Neuronal stem cell (in vitro differentiated cells): ENCODE results near the gene PAK2. TPM values are rescaled to one million over a fixed set of nuclear protein-coding genes. Genes with fewer than 3 reads are reported as not detected.
A peak's percentile ranks its signal among the peaks of the same experiment; 100 is the strongest.

Source experiments
- DNase-seq: peaks from one replicate; pipeline ENCODE4 v3.0.0-alpha.2; 2013; ENCODE audit warnings: low spot score
- H2AFZ ChIP-seq: one replicate; pipeline ENCODE4 v1.6.1; 2013; ENCODE audit warnings: mild to moderate bottlenecking, low read length, inconsistent platforms
- H2AK5ac ChIP-seq: 2 replicates; pipeline ENCODE4 v1.6.1; 2013; ENCODE audit warnings: low read depth, mild to moderate bottlenecking, inconsistent platforms, low read length, moderate library complexity, mixed read lengths
- H2BK120ac ChIP-seq: 2 replicates; pipeline ENCODE4 v1.6.1; 2013; ENCODE audit warnings: low read depth, mild to moderate bottlenecking, inconsistent platforms, low read length, moderate library complexity, mixed read lengths
- H2BK12ac ChIP-seq: one replicate; pipeline ENCODE4 v1.6.1; 2013; ENCODE audit warnings: low read length, inconsistent platforms
- H2BK15ac ChIP-seq: 2 replicates; pipeline ENCODE4 v1.6.1; 2013; ENCODE audit warnings: mild to moderate bottlenecking, low read length, inconsistent platforms, mixed read lengths
- H2BK5ac ChIP-seq: one replicate; pipeline ENCODE4 v1.6.1; 2013; ENCODE audit warnings: inconsistent platforms, mild to moderate bottlenecking, low read length, moderate library complexity
- H3K14ac ChIP-seq: one replicate; pipeline ENCODE4 v1.6.1; 2013; ENCODE audit warnings: low read length, inconsistent platforms
- H3K18ac ChIP-seq: 2 replicates; pipeline ENCODE4 v1.6.1; 2013; ENCODE audit warnings: low read length, inconsistent platforms
- H3K23ac ChIP-seq: 2 replicates; pipeline ENCODE4 v1.6.1; 2013; ENCODE audit warnings: low read depth, mild to moderate bottlenecking, mixed read lengths, low read length, inconsistent platforms; ENCODE audit not compliant: poor library complexity
- H3K27ac ChIP-seq: replicated peaks from 3 replicates; pipeline ENCODE4 v1.5.1; 2013; ENCODE audit warnings: low read length, inconsistent platforms
- H3K27me3 ChIP-seq, 3 experiments: 2 replicates each; pipeline ENCODE4 v1.6.1; 2013; ENCODE audit warnings: low read length in 3 of 3, mild to moderate bottlenecking in 2 of 3, inconsistent platforms in 1 of 3, low read depth in 1 of 3, mixed read lengths in 1 of 3, moderate library complexity in 1 of 3; ENCODE audit not compliant: control insufficient read depth in 3 of 3, insufficient read depth in 3 of 3
- H3K36me3 ChIP-seq, 2 donors: replicated peaks in 1 of 2; 2 replicates each; pipeline ENCODE4 v1.6.1; 2013; ENCODE audit warnings: low read length in 2 of 2; ENCODE audit not compliant: control insufficient read depth in 2 of 2, insufficient read depth in 2 of 2
- H3K4ac ChIP-seq: 2 replicates; pipeline ENCODE4 v1.6.1; 2013; ENCODE audit warnings: inconsistent platforms, mild to moderate bottlenecking, low read length, moderate library complexity
- H3K4me1 ChIP-seq, 2 donors: 1 replicate in 1 of 2; 2 replicates in 1 of 2; pipeline ENCODE4 v1.6.1; 2013; ENCODE audit warnings: low read length in 2 of 2, low read depth in 1 of 2; ENCODE audit not compliant: control insufficient read depth in 2 of 2, insufficient read depth in 1 of 2
- H3K4me2 ChIP-seq: one replicate; pipeline ENCODE4 v1.6.1; 2013; ENCODE audit warnings: mild to moderate bottlenecking, low read length, inconsistent platforms; ENCODE audit not compliant: insufficient read depth, poor library complexity, severe bottlenecking
- H3K4me3 ChIP-seq, 2 donors: 2 replicates each; pipeline ENCODE4 v1.5.1; 2013; ENCODE audit warnings: low read length in 2 of 2, mild to moderate bottlenecking in 2 of 2, inconsistent platforms in 1 of 2, moderate library complexity in 1 of 2
- H3K79me1 ChIP-seq: one replicate; pipeline ENCODE4 v1.6.1; 2013; ENCODE audit warnings: low read depth, mild to moderate bottlenecking, inconsistent platforms, low read length, moderate library complexity
- H3K9ac ChIP-seq: one replicate; pipeline ENCODE4 v1.6.1; 2013; ENCODE audit warnings: mild to moderate bottlenecking, low read depth, low read length, inconsistent platforms; ENCODE audit not compliant: poor library complexity
- H3K9me3 ChIP-seq, 2 donors: replicated peaks in 1 of 2; 2 replicates each; pipeline versions ENCODE3 to v1.6.1; 2013; ENCODE audit warnings: low read length in 2 of 2, mild to moderate bottlenecking in 2 of 2, inconsistent platforms in 1 of 2, low read depth in 1 of 2, mixed read lengths in 1 of 2, moderate library complexity in 1 of 2; ENCODE audit not compliant: control insufficient read depth in 2 of 2, insufficient read depth in 1 of 2
- H4K8ac ChIP-seq: one replicate; pipeline ENCODE4 v1.6.1; 2013; ENCODE audit warnings: low read depth, mild to moderate bottlenecking, inconsistent platforms, low read length, moderate library complexity
- H4K91ac ChIP-seq: one replicate; pipeline ENCODE4 v1.6.1; 2013; ENCODE audit warnings: low read length, low read depth, mild to moderate bottlenecking, inconsistent platforms; ENCODE audit not compliant: poor library complexity
- WGBS, 2 donors: extraction: QIAGEN DNeasy Blood & Tissue Kit; methylation state at CpG; one replicate each; pipeline ENCODE4 v1.1.7; 2013; ENCODE audit warnings: missing lambda C conversion rate in 2 of 2, mixed read lengths in 1 of 2; ENCODE audit not compliant: insufficient read length in 2 of 2, insufficient replicate concordance in 1 of 2; ENCODE audit errors: extremely low coverage in 2 of 2; 5-methylcytosine and 5-hydroxymethylcytosine counted together
- polyA plus RNA-seq, 2 experiments: library from polyadenylated mRNA; stranded (reverse); fragments of 200-250 nt; gene quantifications; one replicate each; pipeline ENCODE4 v1.2.3, GENCODE V29; 2013

The PAK2 gene
- polyA plus RNA-seq (2013, experiment 1 of 2) = 42.9 TPM
- 43.9 TPM for polyA plus RNA-seq (2013, experiment 2 of 2)

DNA sequence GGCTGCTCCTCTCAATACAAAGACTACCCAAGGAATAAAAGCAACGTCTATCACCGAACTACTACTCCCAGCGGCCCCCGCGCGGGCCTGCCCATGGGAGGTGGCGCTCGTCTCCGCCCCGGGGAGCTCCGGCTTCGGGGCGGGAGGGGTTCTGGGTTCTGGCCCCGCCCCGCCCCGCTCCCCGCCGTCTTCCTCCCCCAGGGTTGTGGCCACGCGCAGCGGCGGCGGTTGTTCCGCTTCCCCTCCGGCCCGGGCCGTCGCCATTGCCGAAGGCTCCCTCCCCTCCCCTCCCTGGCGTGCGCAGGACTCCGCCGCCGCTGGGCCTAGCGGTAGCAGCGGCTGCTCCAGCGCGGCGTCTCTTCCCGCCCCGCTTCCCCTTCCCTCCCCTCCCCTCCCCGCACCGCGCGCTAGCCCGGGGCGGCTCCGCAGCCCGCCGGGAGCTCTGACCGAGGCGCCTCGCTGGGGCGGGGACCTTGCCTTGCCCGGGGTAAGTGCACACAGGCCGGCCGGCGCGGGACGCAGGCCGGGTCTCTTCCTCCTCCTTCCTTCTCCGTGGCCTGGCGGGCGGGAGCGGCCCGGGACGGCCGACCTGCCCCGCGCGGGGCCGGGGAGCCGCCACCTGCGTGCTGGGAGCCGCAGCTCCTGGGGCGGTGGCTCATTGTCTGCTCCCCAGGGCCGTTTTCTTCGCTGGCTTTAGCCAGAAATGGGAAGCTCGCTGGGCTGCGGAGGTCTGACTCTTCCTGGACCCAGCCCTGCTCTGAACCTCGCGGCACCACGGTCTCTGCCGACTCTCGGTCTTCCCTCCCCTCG lies at the start of gene PAK2:
PAK2 (plus strand) TSS at position 187 of the 810 bp plus-strand sequence. CDS start 42,790 bp downstream, outside the sequence.
- peak within 1 kb of the TSS; percentile 52 for H3K4me2 ChIP-seq
- peak within 1 kb of the TSS; percentile 95 for H2AFZ ChIP-seq
- peak within 1 kb of the TSS; percentile 95 for H3K9ac ChIP-seq
- H2BK12ac ChIP-seq = peak within 1 kb of the TSS; percentile 30
- H3K14ac ChIP-seq = peak within 1 kb of the TSS; percentile 97
- no peak within 1 kb of the TSS for H2AK5ac ChIP-seq
- no peak within 1 kb of the TSS for H2BK120ac ChIP-seq
- peaks cover 0 to 24% of the 10 kb centered on the region in 2 donors for H3K36me3 ChIP-seq
- peak; percentile 80 for DNase-seq
- peaks cover 0 to 4% of the 10 kb centered on the region in 2 donors for H3K4me1 ChIP-seq
- no peaks in the 10 kb centered on the region for H3K27me3 ChIP-seq
- peak within 1 kb of the TSS; percentile 95 for H2BK5ac ChIP-seq
- peak within 1 kb of the TSS; percentile 59 for H4K91ac ChIP-seq
- peak within 1 kb of the TSS; percentile 99 for H3K18ac ChIP-seq
- H3K27ac ChIP-seq = peak within 1 kb of the TSS; percentile 89
- peak within 1 kb of the TSS; percentile 94 to 97 for H3K4me3 ChIP-seq
- H3K4ac ChIP-seq = peak within 1 kb of the TSS; percentile 14
- peaks cover 3% of the 10 kb centered on the region for H3K79me1 ChIP-seq
- peak within 1 kb of the TSS; percentile 98 for H3K23ac ChIP-seq
- no CpG with 5 or more reads among the region's 86 CpGs for WGBS, 2 donors
- H4K8ac ChIP-seq = no peak within 1 kb of the TSS
- peaks cover 0 to 12% of the 10 kb centered on the region in 2 donors for H3K9me3 ChIP-seq
- H2BK15ac ChIP-seq = peak within 1 kb of the TSS; percentile 6

DNA sequence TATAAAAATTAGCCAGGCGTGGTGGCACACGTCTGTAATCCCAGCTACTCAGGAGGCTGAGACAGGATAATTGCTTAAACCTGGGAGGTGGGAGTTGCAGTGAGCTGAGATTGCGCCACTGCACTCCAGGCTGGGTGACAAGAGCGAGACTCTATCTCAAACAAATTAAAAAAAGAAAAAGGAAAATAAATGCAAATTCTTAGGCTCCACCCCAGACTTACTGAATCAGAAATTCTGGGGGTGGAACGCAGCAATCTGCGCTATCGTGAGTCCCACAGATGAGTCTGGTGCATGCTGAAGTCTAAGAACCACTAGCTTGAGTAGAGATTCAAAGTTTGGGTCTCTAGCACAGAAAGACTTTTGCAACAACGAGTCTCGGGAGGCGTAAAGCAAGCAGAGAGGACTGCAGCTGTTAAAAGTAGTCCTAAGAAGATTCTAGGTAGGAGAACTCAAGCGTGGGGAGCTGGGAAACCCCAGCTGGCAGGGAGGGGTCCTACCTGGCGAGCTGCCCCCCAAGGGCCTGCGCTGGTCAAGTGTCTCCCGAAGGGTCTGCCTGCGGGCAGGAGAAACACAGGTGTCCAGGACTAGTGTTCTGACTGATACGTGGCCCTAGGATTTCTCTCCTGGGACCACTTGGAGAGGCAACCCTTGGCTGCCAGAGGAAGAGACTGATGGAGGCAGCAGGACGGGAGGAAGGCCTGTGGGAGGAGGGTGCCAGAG lies 49.6 kb upstream of the PAK2 start:
- no peak overlapping the region for H2BK5ac ChIP-seq
- no peak overlapping the region for H3K23ac ChIP-seq
- H3K27me3 ChIP-seq = peaks cover 0 to 23% (median 2%) of the 10 kb centered on the region in 3 experiments
- H3K4me3 ChIP-seq = no peak overlapping the region
- peaks cover under 1% of the 10 kb centered on the region for H3K79me1 ChIP-seq
- H3K4me1 ChIP-seq = no peaks in the 10 kb centered on the region
- no peak overlapping the region for H3K27ac ChIP-seq
- H3K9ac ChIP-seq = no peak overlapping the region
- no peak overlapping the region for H4K8ac ChIP-seq
- H3K14ac ChIP-seq = no peak overlapping the region
- WGBS, 2 donors = no CpG with 5 or more reads among the region's 17 CpGs
- no peak overlapping the region for H3K4me2 ChIP-seq
- no peak overlapping the region for H2BK120ac ChIP-seq
- no peaks in the 10 kb centered on the region for H3K36me3 ChIP-seq
- no peak overlapping the region for H2BK12ac ChIP-seq
- no peak overlapping the region for H2AK5ac ChIP-seq
- H3K18ac ChIP-seq = no peak overlapping the region
- H3K4ac ChIP-seq = no peak overlapping the region
- H3K9me3 ChIP-seq = no peaks in the 10 kb centered on the region
- peak overlapping the region; percentile 83 for H2BK15ac ChIP-seq
- no peak overlapping the region for H4K91ac ChIP-seq
- no peak for DNase-seq
- H2AFZ ChIP-seq = no peak overlapping the region

DNA sequence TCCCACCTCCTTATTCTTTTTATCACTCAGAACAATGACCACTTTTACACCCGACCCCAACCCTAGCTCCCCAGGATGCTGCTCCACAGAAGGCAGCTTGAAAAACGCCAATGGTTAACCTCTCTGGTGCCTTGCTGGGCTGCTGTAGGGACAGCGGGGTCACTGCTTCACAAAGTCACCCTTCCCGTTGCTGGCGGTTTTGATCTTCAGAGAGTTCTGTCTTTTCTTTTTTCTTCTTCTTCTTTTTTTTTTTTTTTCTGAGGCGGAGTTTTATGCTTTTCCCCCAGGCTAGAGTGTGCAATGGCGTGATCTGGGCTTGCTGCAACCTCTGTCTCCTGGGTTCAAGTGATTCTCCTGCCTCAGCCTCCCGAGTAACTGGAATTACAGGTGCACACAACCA lies 48.3 kb upstream of the PAK2 start:
- no peak overlapping the region for H2BK15ac ChIP-seq

DNA sequence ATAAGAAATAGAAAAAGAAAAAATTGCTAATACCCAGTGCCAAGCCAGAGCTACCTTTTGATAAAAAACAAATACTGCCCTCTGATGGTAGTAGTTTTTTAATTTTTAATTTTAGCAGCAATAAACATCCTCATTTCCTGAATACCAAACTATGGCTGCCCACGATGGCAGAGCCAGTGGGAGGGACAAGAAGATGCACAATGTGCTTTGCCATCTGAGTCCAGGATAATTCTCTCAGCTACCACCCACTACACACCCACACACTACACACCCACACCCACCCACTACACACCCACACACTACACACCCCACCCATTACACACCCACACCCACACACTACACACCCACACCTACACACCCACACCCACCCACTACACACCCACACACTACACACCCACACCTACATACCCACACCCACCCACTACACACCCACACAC lies 45.4 kb upstream of the PAK2 start:
- no peaks in the 10 kb centered on the region for H3K4me1 ChIP-seq

More for the DNA sequence above, 48.3 kb upstream of the PAK2 start:
- Histone ChIP-seq H3K27ac (no peak overlapping the region), H3K18ac (no peak overlapping the region), H3K14ac (no peak overlapping the region), H4K8ac (no peak overlapping the region), H2BK120ac (no peak overlapping the region), H3K4ac (no peak overlapping the region), H3K4me3 (no peak overlapping the region), H2BK5ac (no peak overlapping the region), H2BK12ac (no peak overlapping the region), H3K36me3 (no peaks in the 10 kb centered on the region), H3K79me1 (peaks cover 3% of the 10 kb centered on the region), H3K9ac (no peak overlapping the region), H2AK5ac (no peak overlapping the region), H3K9me3 (no peaks in the 10 kb centered on the region), H3K23ac (no peak overlapping the region), H3K27me3 (peaks cover 0 to 20% (median 2%) of the 10 kb centered on the region in 3 experiments), H3K4me1 (no peaks in the 10 kb centered on the region), H4K91ac (no peak overlapping the region), H3K4me2 (no peak overlapping the region), H2AFZ (no peak overlapping the region)
- DNase-seq = no peak
- WGBS, 2 donors = no CpG with 5 or more reads among the region's 8 CpGs

More for the DNA sequence above, 45.4 kb upstream of the PAK2 start:
- H3K4me3 ChIP-seq = no peak overlapping the region
- H3K9me3 ChIP-seq = no peaks in the 10 kb centered on the region
- no peak overlapping the region for H3K14ac ChIP-seq
- no peak overlapping the region for H4K8ac ChIP-seq
- no peak overlapping the region for H3K27ac ChIP-seq
- no peak overlapping the region for H3K4ac ChIP-seq
- H3K23ac ChIP-seq = no peak overlapping the region
- no peak overlapping the region for H2AK5ac ChIP-seq
- no peak overlapping the region for H3K18ac ChIP-seq
- H3K9ac ChIP-seq = no peak overlapping the region
- no peak overlapping the region for H2BK120ac ChIP-seq
- H2BK5ac ChIP-seq = no peak overlapping the region
- no peak overlapping the region for H2BK12ac ChIP-seq
- no peak overlapping the region for H4K91ac ChIP-seq
- no peak for DNase-seq
- no CpG with 5 or more reads among the region's 1 CpG for WGBS, 2 donors
- H3K79me1 ChIP-seq = peaks cover 3% of the 10 kb centered on the region
- H2AFZ ChIP-seq = no peak overlapping the region
- no peak overlapping the region for H2BK15ac ChIP-seq
- peaks cover 0 to 2% (median 2%) of the 10 kb centered on the region in 3 experiments for H3K27me3 ChIP-seq
- H3K36me3 ChIP-seq = no peaks in the 10 kb centered on the region
- no peak overlapping the region for H3K4me2 ChIP-seq
